GM18951 (cell line): ENCODE data around the gene VSIG10.

ENCODE experiments used
- POLR2A ChIP-seq: IDR thresholded peaks from 4 replicates; pipeline ENCODE4 v1.6.1; 2011; ENCODE audit warnings: mild to moderate bottlenecking; ENCODE audit not compliant: insufficient read length, insufficient read depth; ENCODE audit errors: extremely low read depth
- in situ Hi-C: fragments of 300-500 bp; cut with MboI; formaldehyde crosslinking; loops from one replicate; pipeline ENCODE4 v1.12.0; 2022; ENCODE audit warnings: low sequenced_read_pairs, mixed read lengths, inconsistent platforms; ENCODE audit not compliant: unreplicated experiment

Gene VSIG10

GRCh38 chr12:118126119-118126757 lies 22.4 kb upstream of the VSIG10 start:
- in situ Hi-C loops, result loop anchor here (10.0 kb wide), 1 partner anchor 59 kb away; no protein-coding TSS in a partner anchor
- TF ChIP-seq POLR2A, result no peak

- in situ Hi-C loops, result loop anchor here (10.0 kb wide), 1 partner anchor 59 kb away; no protein-coding TSS in a partner anchor
- no peak for TF ChIP-seq POLR2A
Observed at GRCh38 chr12:118125743-118126118, 21.9 kb upstream of the VSIG10 start.

GRCh38 chr12:118124333-118124874 lies 20.6 kb upstream of the VSIG10 start:
- in situ Hi-C loops, result loop anchor here (10.0 kb wide), 1 partner anchor 60 kb away; no protein-coding TSS in a partner anchor

GRCh38 chr12:118122264-118122663 lies 18.5 kb upstream of the VSIG10 start:
- TF ChIP-seq POLR2A, result no peak
- in situ Hi-C loops, result loop anchor here (10.0 kb wide), 1 partner anchor 63 kb away; no protein-coding TSS in a partner anchor

More at GRCh38 chr12:118124333-118124874, 20.6 kb upstream of the VSIG10 start:
- TF ChIP-seq POLR2A, result no peak

GRCh38 chr12:118120579-118121363 lies 17.0 kb upstream of the VSIG10 start:
- no peak for TF ChIP-seq POLR2A
- in situ Hi-C loops, result loop anchor here (10.0 kb wide), 1 partner anchor 64 kb away; no protein-coding TSS in a partner anchor

GRCh38 chr12:118119449-118119879 lies 15.7 kb upstream of the VSIG10 start:
- in situ Hi-C loops, result no loop called here
- no peak for TF ChIP-seq POLR2A

GRCh38 chr12:118109088-118109487 lies 5.3 kb upstream of the VSIG10 start:
- TF ChIP-seq POLR2A, result no peak
- in situ Hi-C loops, result no loop called here

GRCh38 chr12:118107694-118108093 lies 3.9 kb upstream of the VSIG10 start:
- TF ChIP-seq POLR2A, result no peak
- in situ Hi-C loops, result no loop called here

GRCh38 chr12:118107011-118107410 lies 3.2 kb upstream of the VSIG10 start:
- TF ChIP-seq POLR2A, result no peak
- in situ Hi-C loops, result no loop called here

GRCh38 chr12:118103201-118103600 lies 610 bp downstream of the VSIG10 start:
- in situ Hi-C loops, result no loop called here
- no peak for TF ChIP-seq POLR2A

- TF ChIP-seq POLR2A, result no peak
- in situ Hi-C loops, result no loop called here
Observed at GRCh38 chr12:118102609-118103008, 1.2 kb downstream of the VSIG10 start.

- in situ Hi-C loops, result no loop called here
- no peak for TF ChIP-seq POLR2A
Observed at GRCh38 chr12:118102070-118102469, 1.7 kb downstream of the VSIG10 start.

GRCh38 chr12:118101051-118101450 lies 2.8 kb downstream of the VSIG10 start:
- in situ Hi-C loops, result no loop called here
- no peak for TF ChIP-seq POLR2A
